GM21717 (cell line): ENCODE data around the gene ZNF76.

Source experiments
- ATAC-seq: cut with Tn5 transposase; IDR thresholded peaks from one replicate; pipeline ENCODE4 v1.9.1; 2021; ENCODE audit warnings: mild to moderate bottlenecking, moderate library complexity; ENCODE audit not compliant: unreplicated experiment

Gene ZNF76

GRCh38 chr6:35265523-35265922, 6.0 kb downstream of the ZNF76 start:
- ATAC-seq, result no peak

GRCh38 chr6:35267446-35267845, 7.9 kb downstream of the ZNF76 start:
- ATAC-seq, result no peak

- no peak for ATAC-seq
These were observed 8.4 kb downstream of the ZNF76 start for GRCh38 chr6:35267897-35268296.

- no peak for ATAC-seq
These were observed 12.5 kb downstream of the ZNF76 start for GRCh38 chr6:35272005-35272404.

- no peak for ATAC-seq
These were observed 14.5 kb downstream of the ZNF76 start for GRCh38 chr6:35273822-35274559.

- ATAC-seq, result no peak
These were observed 16.3 kb downstream of the ZNF76 start for GRCh38 chr6:35275744-35276260.

- ATAC-seq, result no peak
These were observed 19.2 kb downstream of the ZNF76 start for GRCh38 chr6:35278708-35279107.

- ATAC-seq, result no peak
These were observed 21.4 kb downstream of the ZNF76 start for GRCh38 chr6:35280903-35281302.

GRCh38 chr6:35282472-35282871, 22.9 kb downstream of the ZNF76 start:
- no peak for ATAC-seq

GRCh38 chr6:35283361-35283760, 23.8 kb downstream of the ZNF76 start:
- no peak for ATAC-seq

GRCh38 chr6:35287671-35288396, 28.3 kb downstream of the ZNF76 start:
- no peak for ATAC-seq

- ATAC-seq, result no peak
These were observed 29.3 kb downstream of the ZNF76 start for GRCh38 chr6:35288834-35289233.

- ATAC-seq, result no peak
These were observed 32.0 kb downstream of the ZNF76 start for GRCh38 chr6:35291491-35291890.

- no peak for ATAC-seq
These were observed 33.0 kb downstream of the ZNF76 start for GRCh38 chr6:35292494-35292893.

- ATAC-seq, result no peak
These were observed 34.1 kb downstream of the ZNF76 start for GRCh38 chr6:35293681-35294080.

GRCh38 chr6:35294308-35294945, 34.9 kb downstream of the ZNF76 start:
- ATAC-seq, result no peak

- ATAC-seq, result no peak
These were observed 35.5 kb downstream of the ZNF76 start for GRCh38 chr6:35295036-35295435.

- no peak for ATAC-seq
These were observed 36.2 kb downstream of the ZNF76 start for GRCh38 chr6:35295521-35296315.

GRCh38 chr6:35296931-35297600, 37.5 kb downstream of the ZNF76 start:
- ATAC-seq, result no peak
